Hepatic stellate cell (primary cell): Measurements from ENCODE around the gene SLC7A5.
"Not testable (repeated sequence)": the region's sequence is repeated elsewhere in the genome, so short reads cannot be mapped to it uniquely, and the experiment has no call there.

Source experiments
- DNase-seq: peaks from one replicate; pipeline ENCODE4 v3.0.0; 2011; ENCODE audit warnings: low spot score

The SLC7A5 gene

DNA sequence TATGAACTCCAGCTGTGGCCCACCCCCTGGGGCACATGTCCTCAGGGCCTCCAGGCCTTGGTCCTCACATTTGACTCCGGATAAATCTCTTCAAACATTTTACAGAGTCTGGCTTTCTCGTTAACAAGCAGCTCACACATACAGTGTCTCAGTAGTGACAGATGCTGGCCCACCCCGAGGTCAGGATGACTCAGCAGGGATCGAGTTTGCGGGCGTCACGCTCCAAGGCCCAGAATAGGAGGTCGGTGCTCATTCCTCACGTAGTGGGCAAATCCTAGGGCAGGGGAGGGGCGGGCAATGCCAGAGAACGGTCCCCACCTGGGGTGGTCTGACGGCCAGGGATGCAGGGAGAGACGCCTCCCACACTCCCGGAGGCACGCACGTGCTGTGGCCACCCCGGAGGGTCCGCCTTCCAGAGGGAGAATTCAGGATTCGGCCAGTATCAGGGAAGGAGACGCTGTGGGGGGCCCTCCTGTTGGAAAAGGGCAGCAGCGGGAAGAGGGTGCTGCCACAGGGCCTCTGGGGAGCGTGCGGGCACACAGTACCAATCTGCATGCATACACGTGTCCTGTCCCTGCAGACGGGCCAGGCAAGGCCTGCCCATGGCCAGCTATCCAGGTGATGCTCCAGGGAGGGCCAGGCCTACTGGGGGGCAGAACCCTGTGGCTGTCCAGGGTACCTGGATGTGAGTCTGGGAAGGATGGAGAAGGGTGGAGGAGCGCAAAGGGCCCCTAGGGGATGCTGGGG is 8.6 kb downstream of the SLC7A5 start:
- DNase-seq: peak; percentile 63

DNA sequence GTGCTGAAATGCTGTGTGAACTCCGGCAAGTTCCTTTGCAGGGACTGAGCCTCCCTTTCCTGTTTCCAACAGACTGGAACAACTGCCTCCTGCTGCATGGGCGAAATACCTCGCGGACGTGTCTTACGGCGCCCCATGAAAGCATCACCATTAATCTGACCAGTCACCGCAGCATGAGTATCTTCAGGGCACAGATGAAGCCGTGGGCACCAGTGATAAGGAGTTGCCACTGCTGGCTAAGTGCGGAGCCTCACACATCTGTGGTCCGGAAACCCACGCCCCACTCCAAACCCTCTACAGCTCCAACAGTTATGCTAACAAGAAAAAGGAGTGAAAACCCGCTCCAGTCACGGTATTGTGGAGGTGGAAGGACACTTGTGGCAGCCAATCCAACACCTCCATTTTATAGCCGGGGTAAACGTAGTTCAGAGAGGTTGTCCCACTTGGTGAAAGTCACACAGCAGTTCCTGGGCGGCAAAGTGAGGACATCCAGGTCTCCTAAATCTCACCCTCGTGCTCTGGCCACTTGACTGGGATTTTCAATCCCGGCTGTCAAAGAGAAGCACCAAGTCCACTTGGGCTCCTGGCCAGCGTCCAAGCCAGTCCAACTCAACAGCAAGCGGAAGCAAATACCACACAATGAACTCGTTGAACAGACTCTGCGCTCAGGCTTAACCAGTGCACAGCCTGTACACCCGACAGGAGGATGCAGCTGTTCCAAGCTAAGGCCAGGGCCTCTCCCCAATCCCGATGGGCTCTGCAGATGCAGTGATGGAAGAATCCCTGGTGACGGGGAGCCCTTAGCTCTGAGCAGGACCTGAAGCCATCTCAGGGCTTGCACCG is 10.9 kb downstream of the SLC7A5 start:
- DNase-seq: not testable (repeated sequence)

DNA sequence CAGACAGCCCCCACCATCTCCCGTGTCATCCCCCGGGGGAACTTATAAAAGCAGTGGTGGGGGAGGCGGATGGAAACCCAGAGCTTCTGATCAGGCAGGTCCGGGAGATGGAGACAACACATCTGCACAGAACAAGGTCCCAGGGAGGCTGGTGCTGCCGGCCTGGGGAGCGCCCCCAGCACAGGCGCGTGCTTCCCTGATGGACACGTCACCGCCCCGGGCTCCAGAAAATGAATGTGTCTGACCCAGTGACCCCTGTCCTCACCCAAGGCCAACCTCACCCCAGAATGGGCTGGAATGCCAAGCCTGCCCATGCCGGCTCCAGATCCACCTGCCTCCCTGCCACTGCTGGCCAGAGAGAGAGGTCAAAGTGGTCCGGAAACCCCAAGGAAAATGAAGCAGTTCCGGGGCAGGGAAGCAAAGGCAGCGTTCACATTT is 12.5 kb downstream of the SLC7A5 start:
- no peak for DNase-seq

DNA sequence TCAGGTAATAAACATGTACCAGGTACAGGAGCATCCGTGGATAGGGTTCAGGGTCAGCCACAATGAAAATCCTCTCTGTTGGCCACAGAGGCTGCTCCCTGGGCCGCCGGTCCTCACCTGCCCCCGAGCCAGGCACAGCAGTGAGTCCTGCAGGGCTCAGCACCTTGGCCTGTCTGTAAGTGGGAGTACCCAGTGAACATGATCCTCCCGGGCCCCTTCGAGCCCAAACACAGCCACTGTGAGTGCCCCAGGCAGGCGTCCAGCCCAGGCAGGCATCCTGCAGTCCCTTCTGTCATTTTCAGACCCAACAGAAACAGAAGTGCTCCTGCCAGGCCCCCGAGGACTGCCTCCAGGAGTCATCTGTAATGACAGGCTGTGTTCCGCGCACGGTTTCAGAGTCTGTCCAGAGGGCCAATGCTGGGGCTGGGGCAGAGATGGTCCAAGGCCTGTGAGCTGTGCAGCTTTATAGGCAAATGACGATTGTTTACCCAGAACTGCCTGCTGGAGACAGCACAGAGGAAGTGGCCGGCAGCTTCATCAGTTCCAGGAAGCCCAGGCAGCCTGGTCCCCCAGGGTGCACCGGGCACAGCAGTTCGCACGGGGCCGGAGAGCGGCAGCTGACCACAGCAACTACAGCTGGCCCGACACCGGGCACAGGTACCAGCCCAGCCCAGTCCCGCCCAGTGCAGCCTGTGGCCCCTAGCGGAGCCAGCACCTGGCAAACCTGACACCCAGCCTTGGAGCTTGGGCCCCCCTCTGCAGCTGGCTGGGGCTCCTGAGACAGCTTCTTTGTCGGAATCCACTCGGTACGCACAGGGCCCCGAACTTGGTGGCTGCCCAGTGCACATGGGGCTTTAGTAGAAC is 13.2 kb downstream of the SLC7A5 start:
- peak; percentile 74 for DNase-seq

DNA sequence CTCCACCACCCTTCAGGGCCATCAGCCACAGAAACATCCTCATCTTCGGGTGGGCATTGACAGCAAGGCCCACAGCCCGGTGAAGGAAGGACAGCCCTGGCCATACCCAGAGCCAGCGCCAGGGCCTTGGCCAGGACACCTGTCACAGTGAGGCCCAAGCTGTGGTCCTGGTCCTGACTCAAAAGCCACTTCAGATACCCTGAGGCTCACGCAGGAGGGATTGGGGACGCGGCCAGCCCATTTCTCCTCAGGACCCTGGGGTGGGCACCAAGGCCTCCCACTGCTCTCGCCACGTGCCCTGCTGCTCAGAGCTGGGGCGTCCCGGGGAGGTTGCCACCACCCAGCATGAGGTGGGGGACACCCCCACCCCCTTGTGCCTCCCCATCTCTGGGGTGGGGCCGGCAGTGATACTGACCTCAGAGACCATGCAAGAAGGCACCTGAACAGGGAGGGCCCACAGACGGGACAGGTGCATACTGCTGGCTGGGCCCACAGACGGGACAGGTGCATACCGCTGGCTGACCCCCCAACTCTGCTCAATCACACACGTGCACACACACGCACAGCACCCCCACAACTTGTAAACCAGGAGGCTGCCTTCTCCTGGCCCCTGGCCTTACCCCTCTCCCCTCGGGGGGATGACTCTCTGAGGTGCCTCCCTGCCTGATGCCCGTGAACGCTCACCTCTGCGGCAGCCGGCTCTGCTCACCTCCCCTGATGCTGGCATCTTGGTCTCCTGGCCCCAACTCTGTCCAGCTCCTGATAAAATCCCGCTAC is 14.2 kb downstream of the SLC7A5 start:
- no peak for DNase-seq

DNA sequence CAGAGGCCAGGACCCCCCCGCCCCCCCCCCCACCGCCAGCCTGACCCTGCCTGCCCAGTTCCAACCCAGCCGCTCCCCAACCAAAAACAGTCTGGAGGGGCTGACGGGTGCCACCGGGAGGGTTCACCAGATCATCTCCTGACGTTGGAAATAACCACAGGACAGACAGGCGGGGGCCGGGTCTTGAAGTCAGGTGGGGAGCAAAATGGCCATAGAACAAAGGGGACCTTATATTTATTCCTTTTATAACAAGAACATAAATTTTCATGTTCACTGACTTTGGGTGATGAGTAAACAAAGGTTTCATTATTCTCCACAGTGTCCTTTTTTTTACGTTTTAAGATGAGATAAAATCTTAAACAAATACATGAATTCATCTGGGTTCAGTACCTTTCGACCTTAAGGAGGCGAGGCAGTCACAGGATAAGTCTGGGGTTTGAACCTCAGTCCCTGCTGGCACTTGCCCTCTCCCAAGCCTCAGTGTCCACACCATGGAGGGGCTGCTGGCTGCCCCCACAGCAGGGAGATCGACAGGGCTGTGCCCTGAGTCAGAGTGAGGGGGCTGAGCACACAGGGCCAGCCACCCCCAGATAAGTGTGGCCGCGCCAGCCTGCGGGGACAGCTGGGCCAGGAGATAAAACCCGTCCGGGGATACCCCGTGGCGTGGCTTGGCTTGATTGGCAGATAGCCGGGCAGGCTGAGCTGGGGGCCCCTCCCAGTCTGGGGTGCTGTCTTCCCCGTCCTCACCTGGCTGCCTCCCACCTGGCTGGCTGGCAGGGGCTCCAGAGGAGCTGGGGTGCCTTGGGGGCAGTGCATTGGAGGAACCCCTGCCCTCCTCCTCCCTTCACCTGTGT is 15.0 kb downstream of the SLC7A5 start:
- no peak for DNase-seq

DNA sequence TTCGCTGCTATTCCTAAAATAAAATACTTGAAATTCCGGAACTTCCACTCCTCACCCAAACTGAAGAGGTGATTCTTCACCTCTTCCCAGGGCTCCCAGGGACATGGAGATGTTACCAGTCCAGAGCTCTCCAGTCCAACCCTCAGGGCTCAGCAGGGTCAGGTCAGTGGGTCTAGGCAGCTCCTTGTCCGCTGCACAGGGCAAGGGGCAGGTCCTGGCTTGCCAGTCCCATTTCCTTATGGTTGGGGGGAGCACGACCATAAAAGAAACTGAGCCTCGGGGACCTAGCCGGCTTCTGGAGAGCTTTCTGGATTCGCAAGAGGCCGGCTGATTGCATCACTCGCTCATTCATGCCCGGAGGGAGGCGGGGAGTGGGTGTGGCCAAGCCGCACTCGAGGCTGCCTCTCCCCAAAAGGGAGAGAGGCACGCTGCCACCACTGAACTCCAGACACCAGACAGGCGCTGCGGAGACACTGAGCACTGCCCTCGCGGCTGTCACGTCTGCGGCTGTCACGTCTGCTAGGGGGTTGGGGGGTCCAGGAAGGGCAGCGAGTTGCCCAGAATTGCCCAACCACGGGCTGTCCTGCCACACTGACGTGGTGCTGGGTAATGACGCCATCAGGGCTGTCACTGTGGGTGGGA is 15.8 kb downstream of the SLC7A5 start:
- DNase-seq: peak; percentile 98

DNA sequence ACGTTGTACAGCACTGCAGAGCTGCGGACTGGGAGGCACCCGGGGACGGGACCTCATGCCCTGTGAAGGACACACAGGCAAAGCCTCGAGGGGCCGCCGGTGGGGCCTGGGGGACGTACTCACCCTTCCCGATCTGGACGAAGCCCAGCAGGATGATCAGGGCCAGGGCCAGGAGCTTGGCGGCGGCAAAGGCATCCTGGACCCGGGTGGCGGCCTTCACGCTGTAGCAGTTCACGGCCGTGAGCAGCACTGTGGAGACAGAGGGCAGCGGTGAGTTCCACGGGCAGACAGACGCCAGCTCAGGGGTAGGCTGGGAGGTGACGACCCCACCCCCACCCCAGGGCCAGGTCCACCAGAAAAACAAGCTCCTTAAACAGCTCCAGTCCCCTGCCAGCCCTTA is 17.7 kb downstream of the SLC7A5 start:
- DNase-seq: no peak

DNA sequence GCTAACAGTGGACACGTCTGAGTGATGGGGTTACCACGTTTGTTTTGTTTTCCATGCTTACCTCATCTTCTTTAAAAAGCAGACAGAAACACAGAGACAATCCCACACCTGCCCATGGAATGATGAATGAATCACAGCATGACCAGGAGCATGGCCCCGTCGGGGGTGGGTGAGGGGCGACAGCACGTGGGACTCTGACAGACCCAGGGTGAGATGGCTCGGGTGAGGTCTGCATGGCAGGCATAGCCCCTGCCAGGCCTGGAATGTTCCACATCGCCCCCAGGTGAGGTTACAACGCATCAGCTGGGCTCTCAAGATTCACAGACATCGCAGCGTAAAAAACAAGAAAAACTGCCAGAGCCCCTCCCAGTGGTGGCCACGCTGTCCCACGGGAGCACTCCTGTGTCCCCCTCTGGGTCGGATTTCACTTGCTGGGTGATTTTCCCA is 18.1 kb downstream of the SLC7A5 start:
- DNase-seq: no peak

DNA sequence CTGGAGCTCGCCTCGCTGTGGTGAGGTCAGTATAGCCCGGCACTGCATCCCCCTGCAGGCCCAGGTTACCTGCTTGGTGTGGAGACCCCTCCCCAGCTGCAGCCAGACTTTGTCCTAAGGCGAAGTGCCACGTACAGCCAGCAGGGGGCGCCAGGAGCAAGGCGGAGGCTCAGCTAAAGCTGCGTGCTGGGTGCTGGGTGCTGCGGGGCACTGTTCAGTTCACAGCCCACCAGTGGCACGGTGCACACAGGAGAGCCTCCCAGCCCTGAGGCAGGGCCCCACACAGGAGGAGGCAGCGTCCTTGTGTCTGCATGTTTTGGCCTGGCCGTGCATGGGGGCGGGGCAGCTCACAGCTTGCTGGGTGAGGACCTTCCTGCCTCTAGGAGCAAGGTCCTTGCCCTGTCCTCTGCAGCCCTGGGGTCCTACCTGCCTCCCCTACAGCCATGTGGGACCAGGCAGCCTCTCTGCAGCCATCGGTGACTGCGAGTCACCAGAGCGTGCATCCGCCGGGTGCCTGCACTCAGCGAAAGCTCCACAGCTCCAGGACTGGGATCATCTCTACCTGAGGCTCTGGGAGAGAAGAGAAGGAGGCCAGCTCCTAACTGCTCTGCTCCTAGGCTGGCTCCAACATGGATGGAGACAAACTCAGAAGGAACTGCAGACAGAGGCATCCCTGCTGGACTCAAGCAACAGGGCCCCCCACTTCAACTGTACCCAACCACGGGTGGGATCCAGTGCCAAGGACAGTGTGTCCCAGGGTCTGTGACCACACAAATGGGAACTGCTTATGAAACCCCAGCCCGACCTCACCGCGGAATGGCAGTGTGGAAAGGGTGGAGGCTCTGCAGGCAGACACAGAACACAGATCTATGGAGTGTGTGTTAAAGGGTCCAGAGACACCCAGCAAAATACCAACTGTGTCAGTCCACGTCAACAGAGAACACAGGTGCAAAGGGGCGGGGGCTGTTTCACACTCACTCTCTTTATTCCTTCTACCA is 19.0 kb downstream of the SLC7A5 start:
- DNase-seq: peak; percentile 84

DNA sequence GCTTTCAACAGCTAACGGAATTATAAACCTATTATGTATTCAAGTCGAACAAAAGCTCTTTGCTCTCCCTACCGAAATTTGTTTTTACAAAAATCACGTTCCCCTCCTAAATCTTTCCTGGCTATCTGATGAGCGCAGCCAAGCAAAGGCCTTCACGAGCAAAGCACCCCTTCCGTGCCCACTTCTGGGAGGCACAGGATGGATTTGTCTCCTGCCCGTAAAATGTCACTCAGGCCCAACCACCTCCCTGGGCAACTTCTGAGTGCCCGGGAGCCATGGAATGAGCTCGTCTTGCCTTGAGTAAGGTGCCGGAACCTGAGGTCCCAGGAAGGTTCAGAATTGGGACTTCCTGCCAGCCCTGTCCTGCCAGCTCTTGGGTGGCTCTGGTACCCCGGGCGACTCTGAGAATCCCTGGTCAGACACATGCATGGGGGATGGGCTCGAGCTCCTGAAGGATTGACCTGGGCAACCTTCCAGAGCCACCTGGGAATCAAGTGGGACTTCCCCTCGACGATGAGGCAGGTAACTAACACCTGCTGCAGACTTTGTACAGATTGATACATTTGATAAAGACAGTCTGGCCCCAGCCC is 19.8 kb downstream of the SLC7A5 start:
- DNase-seq: no peak

DNA sequence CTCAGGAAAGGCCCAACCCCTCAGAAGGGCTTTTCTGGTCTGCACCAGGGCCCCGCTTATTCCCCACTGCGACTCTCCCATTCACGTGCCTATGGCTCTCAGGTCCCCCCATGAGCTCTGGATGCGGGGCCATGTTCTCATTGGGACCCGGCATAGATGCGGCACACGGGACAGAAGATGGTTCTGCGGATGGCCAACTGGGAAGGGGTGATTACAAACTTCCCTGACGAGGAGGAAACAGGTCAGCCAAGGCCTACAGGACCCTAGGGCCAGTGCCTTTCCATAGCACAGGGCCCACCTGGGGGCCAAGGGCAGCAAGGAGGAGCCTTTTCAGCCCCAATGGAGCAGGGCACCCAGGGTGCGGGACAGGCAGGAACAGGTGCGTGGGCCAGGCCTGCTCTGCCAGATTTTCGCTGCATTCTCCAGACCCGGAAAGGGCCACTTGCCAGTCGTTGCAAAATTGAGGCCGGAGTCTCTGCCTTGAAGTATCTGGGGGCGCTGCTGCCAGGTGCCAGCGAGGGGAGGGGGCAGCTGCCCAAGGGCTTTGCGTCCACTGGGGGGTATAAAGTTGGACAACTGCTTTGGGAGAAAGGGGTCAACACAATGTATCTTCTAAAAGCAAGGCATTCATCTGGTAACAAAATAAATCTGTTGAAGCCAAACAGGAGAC is 20.5 kb downstream of the SLC7A5 start:
- no peak for DNase-seq

DNA sequence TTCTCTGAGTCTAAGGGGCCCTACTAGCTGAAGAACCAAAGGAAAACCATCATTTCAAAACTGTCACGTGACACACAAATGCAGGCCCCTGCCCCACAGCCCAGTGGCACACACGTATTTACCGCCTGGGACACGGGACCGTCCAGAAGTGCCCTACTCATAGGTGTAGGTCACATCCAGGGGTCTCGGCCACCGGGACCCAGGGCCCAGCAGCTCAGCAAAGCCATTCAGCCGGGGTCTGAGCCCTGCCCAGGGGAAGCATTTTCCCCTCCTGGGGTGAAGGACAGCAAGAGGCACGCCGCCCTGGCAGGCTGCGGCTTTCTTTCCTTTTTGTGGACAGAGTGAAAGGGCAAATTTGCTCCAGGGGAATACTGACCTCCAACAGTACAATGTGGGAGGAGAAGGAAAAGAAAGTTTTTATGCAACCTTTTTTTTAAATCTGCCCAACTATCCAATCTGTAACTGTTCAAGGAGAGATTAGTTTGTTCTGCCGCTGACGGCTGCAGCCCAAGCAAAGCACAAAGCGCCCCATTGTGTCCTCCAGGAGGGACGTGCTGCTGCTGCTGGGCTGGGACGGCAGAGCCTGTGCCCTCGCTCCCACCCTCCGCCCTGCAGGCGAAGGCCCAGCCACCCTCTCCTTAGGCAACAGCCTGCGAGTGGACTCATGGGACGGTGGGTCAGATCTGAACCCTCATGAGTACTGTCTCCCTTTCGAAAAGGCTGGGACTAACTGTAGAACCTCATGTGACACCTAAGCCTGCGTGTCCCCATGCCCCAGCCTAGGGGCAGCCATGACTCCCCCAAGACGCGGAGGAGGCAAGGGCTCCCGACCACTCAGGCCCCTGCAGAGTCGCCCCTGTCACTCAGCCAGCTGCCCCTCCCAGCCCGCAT is 21.3 kb downstream of the SLC7A5 start:
- DNase-seq: no peak

DNA sequence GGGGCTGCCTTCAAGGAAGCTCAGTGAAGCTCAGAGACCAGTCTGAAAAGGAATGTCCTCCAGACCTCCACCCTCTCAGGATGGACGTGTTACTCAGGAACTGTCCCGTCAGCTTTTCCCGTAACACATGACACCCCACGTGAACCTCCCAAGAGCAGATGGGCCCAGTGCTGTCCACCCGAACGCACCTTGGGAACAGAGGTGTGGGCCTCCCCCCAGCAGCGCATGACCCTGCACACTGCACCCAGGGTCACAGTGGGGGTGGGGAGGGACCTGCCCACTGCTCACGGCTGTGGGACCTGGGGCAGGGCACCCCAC is 21.9 kb downstream of the SLC7A5 start:
- no peak for DNase-seq

DNA sequence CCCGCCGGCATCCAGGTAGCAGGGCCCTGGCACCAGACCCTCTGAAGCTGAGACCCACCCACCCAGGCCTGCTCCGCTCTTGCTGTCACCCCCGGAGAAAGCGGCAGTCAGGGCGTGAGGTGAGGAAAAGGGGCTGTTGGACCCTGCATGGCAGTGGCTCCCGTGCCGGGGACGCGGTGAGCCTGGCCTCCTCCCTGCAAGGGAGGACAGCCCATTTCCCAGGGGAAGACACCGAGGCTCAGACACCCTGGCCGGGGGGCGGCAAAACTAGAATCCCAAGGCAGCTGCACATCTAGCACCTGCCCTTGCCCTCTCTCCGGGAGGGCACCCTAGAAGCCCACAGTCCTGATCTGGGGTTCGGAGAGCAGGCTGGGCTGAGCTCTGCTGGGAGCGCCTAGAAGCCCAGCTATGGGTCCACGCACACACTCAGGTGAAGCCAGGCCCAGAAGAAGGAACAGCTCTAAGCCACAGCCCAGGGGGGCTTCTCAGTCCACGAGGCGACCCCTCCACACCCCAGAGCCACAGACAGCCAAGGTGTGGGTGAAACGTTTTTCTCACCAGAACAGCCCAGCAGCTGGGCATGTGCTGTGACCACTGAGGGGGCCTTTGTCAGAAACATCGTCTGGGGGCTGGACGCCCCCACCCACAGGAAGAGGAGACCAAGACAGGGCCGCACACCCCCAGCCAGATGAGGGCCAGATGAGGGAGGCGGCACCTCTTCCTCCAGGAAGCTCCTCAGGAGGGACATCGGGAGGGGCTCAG is 22.4 kb downstream of the SLC7A5 start:
- DNase-seq: no peak
